K562 (cell line): ENCODE data around the gene BICC1.
"Not testable (repeated sequence)": the region's sequence is repeated elsewhere in the genome, so short reads cannot be mapped to it uniquely, and the experiment has no call there.

Experiments
- GTF2F1 ChIP-seq: IDR thresholded peaks from 2 replicates; pipeline ENCODE4 v1.6.1; 2011; ENCODE audit warnings: low read depth, low read length, improper control_type of control experiment
- POLR2A ChIP-seq: fragments of 450-650 bp; conservative IDR thresholded peaks from 2 replicates; pipeline ENCODE4 v1.6.1; 2016
- TGIF2 ChIP-seq: sonication (generic); formaldehyde crosslinking; IDR thresholded peaks from 2 replicates; pipeline ENCODE4 v1.8.1; 2022; ENCODE audit warnings: mild to moderate bottlenecking, missing genetic modification reagents, moderate library complexity
- TF ChIP-seq, protein P1 (sequence below): fragments of 200-600 bp; sonication (generic); IDR thresholded peaks from one replicate; pipeline ENCODE4 v1.6.1; 2012; ENCODE audit warnings: mild to moderate bottlenecking, low read depth, low read length, inconsistent platforms
- TF ChIP-seq, protein P2 (sequence below), 3 experiments: IDR thresholded peaks in 2 of 3; conservative IDR thresholded peaks in 1 of 3; 2 replicates each; pipeline ENCODE4 v1.5.1; 2011 to 2012; ENCODE audit warnings: low read length in 3 of 3, mild to moderate bottlenecking in 3 of 3, control low read depth in 2 of 3, improper control_type of control experiment in 1 of 3, inconsistent platforms in 1 of 3, low read depth in 1 of 3, mixed read lengths in 1 of 3, moderate library complexity in 1 of 3; ENCODE audit not compliant: insufficient read depth in 2 of 3

- not testable (repeated sequence) for TF ChIP-seq GTF2F1; TGIF2 (CRISPR knock-in tag); POLR2A
- TF ChIP-seq, protein P1, sequence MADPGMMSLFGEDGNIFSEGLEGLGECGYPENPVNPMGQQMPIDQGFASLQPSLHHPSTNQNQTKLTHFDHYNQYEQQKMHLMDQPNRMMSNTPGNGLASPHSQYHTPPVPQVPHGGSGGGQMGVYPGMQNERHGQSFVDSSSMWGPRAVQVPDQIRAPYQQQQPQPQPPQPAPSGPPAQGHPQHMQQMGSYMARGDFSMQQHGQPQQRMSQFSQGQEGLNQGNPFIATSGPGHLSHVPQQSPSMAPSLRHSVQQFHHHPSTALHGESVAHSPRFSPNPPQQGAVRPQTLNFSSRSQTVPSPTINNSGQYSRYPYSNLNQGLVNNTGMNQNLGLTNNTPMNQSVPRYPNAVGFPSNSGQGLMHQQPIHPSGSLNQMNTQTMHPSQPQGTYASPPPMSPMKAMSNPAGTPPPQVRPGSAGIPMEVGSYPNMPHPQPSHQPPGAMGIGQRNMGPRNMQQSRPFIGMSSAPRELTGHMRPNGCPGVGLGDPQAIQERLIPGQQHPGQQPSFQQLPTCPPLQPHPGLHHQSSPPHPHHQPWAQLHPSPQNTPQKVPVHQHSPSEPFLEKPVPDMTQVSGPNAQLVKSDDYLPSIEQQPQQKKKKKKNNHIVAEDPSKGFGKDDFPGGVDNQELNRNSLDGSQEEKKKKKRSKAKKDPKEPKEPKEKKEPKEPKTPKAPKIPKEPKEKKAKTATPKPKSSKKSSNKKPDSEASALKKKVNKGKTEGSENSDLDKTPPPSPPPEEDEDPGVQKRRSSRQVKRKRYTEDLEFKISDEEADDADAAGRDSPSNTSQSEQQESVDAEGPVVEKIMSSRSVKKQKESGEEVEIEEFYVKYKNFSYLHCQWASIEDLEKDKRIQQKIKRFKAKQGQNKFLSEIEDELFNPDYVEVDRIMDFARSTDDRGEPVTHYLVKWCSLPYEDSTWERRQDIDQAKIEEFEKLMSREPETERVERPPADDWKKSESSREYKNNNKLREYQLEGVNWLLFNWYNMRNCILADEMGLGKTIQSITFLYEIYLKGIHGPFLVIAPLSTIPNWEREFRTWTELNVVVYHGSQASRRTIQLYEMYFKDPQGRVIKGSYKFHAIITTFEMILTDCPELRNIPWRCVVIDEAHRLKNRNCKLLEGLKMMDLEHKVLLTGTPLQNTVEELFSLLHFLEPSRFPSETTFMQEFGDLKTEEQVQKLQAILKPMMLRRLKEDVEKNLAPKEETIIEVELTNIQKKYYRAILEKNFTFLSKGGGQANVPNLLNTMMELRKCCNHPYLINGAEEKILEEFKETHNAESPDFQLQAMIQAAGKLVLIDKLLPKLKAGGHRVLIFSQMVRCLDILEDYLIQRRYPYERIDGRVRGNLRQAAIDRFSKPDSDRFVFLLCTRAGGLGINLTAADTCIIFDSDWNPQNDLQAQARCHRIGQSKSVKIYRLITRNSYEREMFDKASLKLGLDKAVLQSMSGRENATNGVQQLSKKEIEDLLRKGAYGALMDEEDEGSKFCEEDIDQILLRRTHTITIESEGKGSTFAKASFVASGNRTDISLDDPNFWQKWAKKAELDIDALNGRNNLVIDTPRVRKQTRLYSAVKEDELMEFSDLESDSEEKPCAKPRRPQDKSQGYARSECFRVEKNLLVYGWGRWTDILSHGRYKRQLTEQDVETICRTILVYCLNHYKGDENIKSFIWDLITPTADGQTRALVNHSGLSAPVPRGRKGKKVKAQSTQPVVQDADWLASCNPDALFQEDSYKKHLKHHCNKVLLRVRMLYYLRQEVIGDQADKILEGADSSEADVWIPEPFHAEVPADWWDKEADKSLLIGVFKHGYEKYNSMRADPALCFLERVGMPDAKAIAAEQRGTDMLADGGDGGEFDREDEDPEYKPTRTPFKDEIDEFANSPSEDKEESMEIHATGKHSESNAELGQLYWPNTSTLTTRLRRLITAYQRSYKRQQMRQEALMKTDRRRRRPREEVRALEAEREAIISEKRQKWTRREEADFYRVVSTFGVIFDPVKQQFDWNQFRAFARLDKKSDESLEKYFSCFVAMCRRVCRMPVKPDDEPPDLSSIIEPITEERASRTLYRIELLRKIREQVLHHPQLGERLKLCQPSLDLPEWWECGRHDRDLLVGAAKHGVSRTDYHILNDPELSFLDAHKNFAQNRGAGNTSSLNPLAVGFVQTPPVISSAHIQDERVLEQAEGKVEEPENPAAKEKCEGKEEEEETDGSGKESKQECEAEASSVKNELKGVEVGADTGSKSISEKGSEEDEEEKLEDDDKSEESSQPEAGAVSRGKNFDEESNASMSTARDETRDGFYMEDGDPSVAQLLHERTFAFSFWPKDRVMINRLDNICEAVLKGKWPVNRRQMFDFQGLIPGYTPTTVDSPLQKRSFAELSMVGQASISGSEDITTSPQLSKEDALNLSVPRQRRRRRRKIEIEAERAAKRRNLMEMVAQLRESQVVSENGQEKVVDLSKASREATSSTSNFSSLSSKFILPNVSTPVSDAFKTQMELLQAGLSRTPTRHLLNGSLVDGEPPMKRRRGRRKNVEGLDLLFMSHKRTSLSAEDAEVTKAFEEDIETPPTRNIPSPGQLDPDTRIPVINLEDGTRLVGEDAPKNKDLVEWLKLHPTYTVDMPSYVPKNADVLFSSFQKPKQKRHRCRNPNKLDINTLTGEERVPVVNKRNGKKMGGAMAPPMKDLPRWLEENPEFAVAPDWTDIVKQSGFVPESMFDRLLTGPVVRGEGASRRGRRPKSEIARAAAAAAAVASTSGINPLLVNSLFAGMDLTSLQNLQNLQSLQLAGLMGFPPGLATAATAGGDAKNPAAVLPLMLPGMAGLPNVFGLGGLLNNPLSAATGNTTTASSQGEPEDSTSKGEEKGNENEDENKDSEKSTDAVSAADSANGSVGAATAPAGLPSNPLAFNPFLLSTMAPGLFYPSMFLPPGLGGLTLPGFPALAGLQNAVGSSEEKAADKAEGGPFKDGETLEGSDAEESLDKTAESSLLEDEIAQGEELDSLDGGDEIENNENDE = not testable (repeated sequence)
- TF ChIP-seq, protein P2, sequence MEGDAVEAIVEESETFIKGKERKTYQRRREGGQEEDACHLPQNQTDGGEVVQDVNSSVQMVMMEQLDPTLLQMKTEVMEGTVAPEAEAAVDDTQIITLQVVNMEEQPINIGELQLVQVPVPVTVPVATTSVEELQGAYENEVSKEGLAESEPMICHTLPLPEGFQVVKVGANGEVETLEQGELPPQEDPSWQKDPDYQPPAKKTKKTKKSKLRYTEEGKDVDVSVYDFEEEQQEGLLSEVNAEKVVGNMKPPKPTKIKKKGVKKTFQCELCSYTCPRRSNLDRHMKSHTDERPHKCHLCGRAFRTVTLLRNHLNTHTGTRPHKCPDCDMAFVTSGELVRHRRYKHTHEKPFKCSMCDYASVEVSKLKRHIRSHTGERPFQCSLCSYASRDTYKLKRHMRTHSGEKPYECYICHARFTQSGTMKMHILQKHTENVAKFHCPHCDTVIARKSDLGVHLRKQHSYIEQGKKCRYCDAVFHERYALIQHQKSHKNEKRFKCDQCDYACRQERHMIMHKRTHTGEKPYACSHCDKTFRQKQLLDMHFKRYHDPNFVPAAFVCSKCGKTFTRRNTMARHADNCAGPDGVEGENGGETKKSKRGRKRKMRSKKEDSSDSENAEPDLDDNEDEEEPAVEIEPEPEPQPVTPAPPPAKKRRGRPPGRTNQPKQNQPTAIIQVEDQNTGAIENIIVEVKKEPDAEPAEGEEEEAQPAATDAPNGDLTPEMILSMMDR (IDR thresholded peaks at IDR 0.05 in 2 of 3, conservative IDR thresholded peaks at IDR 0.05 in 1 of 3; ENCODE audit: insufficient read depth in 2 of 3, low read depth in 1 of 3, low read length in 3 of 3) = not testable (repeated sequence)
These were observed 84.5 kb downstream of the BICC1 start for GRCh38 chr10:58597211-58597610.
